ENCODE results near the gene COL26A1.
"Not testable (repeated sequence)": the region's sequence is repeated elsewhere in the genome, so short reads cannot be mapped to it uniquely, and the experiment has no call there.

COL26A1 gene

GRCh38 chr7:101402835-101403234, 40.2 kb downstream of the COL26A1 start:
- DNase-seq, result no peak

- DNase-seq, result no peak
Measured at GRCh38 chr7:101405474-101406067, 42.9 kb downstream of the COL26A1 start.

GRCh38 chr7:101410743-101411507, 48.2 kb downstream of the COL26A1 start:
- DNase-seq, result peak; percentile 17

GRCh38 chr7:101411508-101411874, 48.8 kb downstream of the COL26A1 start:
- DNase-seq, result no peak

GRCh38 chr7:101412976-101413375, 50.3 kb downstream of the COL26A1 start:
- DNase-seq, result no peak

GRCh38 chr7:101418694-101419093, 56.0 kb downstream of the COL26A1 start:
- no peak for DNase-seq

GRCh38 chr7:101419831-101420230, 57.2 kb downstream of the COL26A1 start:
- DNase-seq, result no peak

GRCh38 chr7:101420436-101420835, 57.8 kb downstream of the COL26A1 start:
- DNase-seq, result no peak

GRCh38 chr7:101422356-101423195, 59.9 kb downstream of the COL26A1 start:
- no peak for DNase-seq

- DNase-seq, result no peak
Measured at GRCh38 chr7:101426303-101427011, 63.8 kb downstream of the COL26A1 start.

GRCh38 chr7:101428093-101428866, 65.6 kb downstream of the COL26A1 start:
- DNase-seq, result no peak

GRCh38 chr7:101432316-101432715, 69.6 kb downstream of the COL26A1 start:
- no peak for DNase-seq

- DNase-seq, result no peak
Measured at GRCh38 chr7:101433688-101434087, 71.0 kb downstream of the COL26A1 start.

GRCh38 chr7:101434155-101434554, 71.5 kb downstream of the COL26A1 start:
- not testable (repeated sequence) for DNase-seq

GRCh38 chr7:101435461-101436220, 73.0 kb downstream of the COL26A1 start:
- DNase-seq, result no peak

GRCh38 chr7:101436221-101436735, 73.6 kb downstream of the COL26A1 start:
- DNase-seq, result no peak

GRCh38 chr7:101436857-101437576, 74.3 kb downstream of the COL26A1 start:
- DNase-seq, result no peak

- DNase-seq, result no peak
Measured at GRCh38 chr7:101441890-101442289, 79.2 kb downstream of the COL26A1 start.

GRCh38 chr7:101442426-101443070, 79.9 kb downstream of the COL26A1 start:
- no peak for DNase-seq

GRCh38 chr7:101450064-101450463, 87.4 kb downstream of the COL26A1 start:
- no peak for DNase-seq
